Heart right ventricle (tissue), 16 donors: ENCODE data around the gene OMP. TPM values are rescaled to one million over a fixed set of nuclear protein-coding genes. Genes with fewer than 3 reads are reported as not detected.

Source experiments
- ATAC-seq, 8 donors: fragments of 200-7000 bp; cut with Tn5 transposase; one replicate each; pipeline ENCODE4 v1.9.1; 2020; ENCODE audit warnings: mild to moderate bottlenecking in 8 of 8, moderate library complexity in 8 of 8, moderate number of reproducible peaks in 1 of 8
- DNase-seq, 2 donors: peaks; one replicate each; pipeline ENCODE4 v3.0.0-alpha.2; 2020
- H3K27ac ChIP-seq, 10 donors: fragments of 200-600 bp; sonication (generic) in 2 of 10; one replicate each; pipeline versions ENCODE4 v1.5.0 to v1.8.0; 2020 to 2022; ENCODE audit warnings: mild to moderate bottlenecking in 3 of 10
- H3K27me3 ChIP-seq, 7 donors: fragments of 200-600 bp; one replicate each; pipeline ENCODE4 v1.8.0; 2021 to 2022; ENCODE audit warnings: mild to moderate bottlenecking in 2 of 7
- H3K36me3 ChIP-seq, 9 donors: fragments of 200-600 bp; sonication (generic) in 1 of 9; one replicate each; pipeline versions ENCODE4 v1.5.0 to v1.8.0; 2020 to 2022; ENCODE audit warnings: mild to moderate bottlenecking in 2 of 9
- H3K4me1 ChIP-seq, 9 donors: fragments of 200-600 bp; sonication (generic) in 1 of 9; one replicate each; pipeline versions ENCODE4 v1.5.0 to v1.8.0; 2020 to 2022; ENCODE audit warnings: mild to moderate bottlenecking in 4 of 9
- H3K4me3 ChIP-seq, 10 donors: fragments of 200-600 bp; sonication (generic) in 2 of 10; one replicate each; pipeline versions ENCODE4 v1.5.0 to v1.8.0; 2020 to 2022; ENCODE audit warnings: mild to moderate bottlenecking in 7 of 10, moderate library complexity in 2 of 10
- H3K9me3 ChIP-seq, 11 donors: fragments of 200-600 bp in 10 of 11; sonication (generic) in 2 of 11; one replicate each; pipeline versions ENCODE4 v1.5.0 to v1.8.0; 2013 to 2022; ENCODE audit warnings: mild to moderate bottlenecking in 2 of 11, control low read depth in 1 of 11, moderate library complexity in 1 of 11
- CTCF ChIP-seq, 9 donors: fragments of 200-600 bp; sonication (generic) in 2 of 9; IDR thresholded peaks; one replicate each; pipeline versions ENCODE4 v1.5.0 to v1.8.0; 2021 to 2022; ENCODE audit warnings: antibody characterized with exemption in 9 of 9, mild to moderate bottlenecking in 5 of 9, moderate library complexity in 1 of 9
- WGBS, 2 donors: extraction: QIAGEN DNeasy Blood & Tissue Kit; methylation state at CpG; one replicate each; pipeline ENCODE4 v1.1.7; 2013; ENCODE audit warnings: inconsistent platforms in 1 of 2; 5-methylcytosine and 5-hydroxymethylcytosine counted together
- intact Hi-C, 10 donors: fragments of 100-400 bp; cut with DNase I; formaldehyde crosslinking; loops; one replicate each; pipeline versions ENCODE4 v1.11.1 to v1.14.2; 2022
- polyA plus RNA-seq, 2 donors: library from polyadenylated mRNA; stranded (reverse); fragments of 200-250 nt; gene quantifications; one replicate each; pipeline ENCODE4 v1.2.3, GENCODE V29; 2013
- total RNA-seq, 10 donors: library from RNA; stranded (reverse); fragmentation: NEBNext Ultra II Directional in 3 of 10; extraction: Animal tissue kit (Norgen Biotek cat#: 25700) in 3 of 10; gene quantifications; one replicate each; pipeline versions ENCODE4 v1.2.1 to v1.2.4, GENCODE V29; 2021 to 2023
- donor health status: Arrhythmogenic right ventricular cardiomyopathy.
- donor health status: ischemic (EF 13 %, LVEDD 7.1; RV severe dilation, severe dysfunction).
- donor health status: healthy with polysubstance abuse.
- donor health status: DM: no; HTN: yes; CAD: no.
- donor health status: DM: no; HTN: no; CAD: no.
- donor health status: ischemic (EF 25% LVEDD 6.9; RV normal size, moderate dysfunction).
- donor health status: ischemic (EF 25% LVEDD 5.7; RV mildly dilated, moderate dysfunction).
- donor health status: healthy.
- donor health status: DM: yes; HTN: yes; CAD: no.
- donor health status: Ischemic cardiomyopathy.
- donor health status: ischemic (EF 35%, LVEDD 5.7; RV mildly dilated, moderate dysfunction).
- donor health status: nonischemic (EF 11% LVEDD 7.7; RV severe dilation, severe dysfunction).
- donor health status: DM: yes; HTN: yes; CAD: no.
- donor health status: PGD.
- donor health status: ischemic (EF 29% LVEDD 5.4; RV normal size, mild dysfunction).
- donor health status: nonischemic (EF 23%, LVEDD 6.1; RV moderate dilation, normal function).

Gene OMP
- total and polyA plus RNA-seq, 12 donors: 0.58 TPM; not detected in 11

GRCh38 chr11:77122576-77123212 lies 20.1 kb downstream of the OMP start:
- intact Hi-C loops: loop anchor here in 4 of 10 donors (10.0 kb wide), 3 partner anchors 78 to 432 kb away; no protein-coding TSS in a partner anchor
- Histone ChIP-seq H3K27ac (no peak overlapping the region), H3K27me3 (peaks cover 0 to 4% (median 0%) of the 10 kb centered on the region in 7 donors), H3K4me3 (no peak overlapping the region), H3K9me3 (no peaks in the 10 kb centered on the region), H3K36me3 (peaks cover 0 to 51% (median 0%) of the 10 kb centered on the region in 9 donors), H3K4me1 (peaks cover 0 to 11% (median 9%) of the 10 kb centered on the region in 9 donors)
- ATAC-seq (no peak), DNase-seq (no peak)
- WGBS, 2 donors: 90 to 93% methylated on average over 7 of the region's 7 CpGs
- TF ChIP-seq CTCF (IDR thresholded peaks at IDR 0.05): no peak

- intact Hi-C loops: loop anchor here in 4 of 10 donors (10.0 kb wide), 3 partner anchors 79 to 431 kb away; no protein-coding TSS in a partner anchor
- ATAC-seq (no peak), DNase-seq (no peak)
- H3K9me3 ChIP-seq: no peaks in the 10 kb centered on the region
- H3K27me3 ChIP-seq: peaks cover 0 to 9% (median 0%) of the 10 kb centered on the region in 7 donors
- H3K36me3 ChIP-seq: peaks cover 0 to 43% (median 0%) of the 10 kb centered on the region in 9 donors
- no peak overlapping the region for H3K27ac ChIP-seq
- H3K4me3 ChIP-seq: no peak overlapping the region
- no peak for TF ChIP-seq CTCF (IDR thresholded peaks at IDR 0.05)
- 93 to 94% methylated on average over 8 of the region's 8 CpGs for WGBS, 2 donors
- H3K4me1 ChIP-seq: peaks cover 0 to 20% (median 16%) of the 10 kb centered on the region in 9 donors
Measured at GRCh38 chr11:77123591-77123990, 21.0 kb downstream of the OMP start.

DNA sequence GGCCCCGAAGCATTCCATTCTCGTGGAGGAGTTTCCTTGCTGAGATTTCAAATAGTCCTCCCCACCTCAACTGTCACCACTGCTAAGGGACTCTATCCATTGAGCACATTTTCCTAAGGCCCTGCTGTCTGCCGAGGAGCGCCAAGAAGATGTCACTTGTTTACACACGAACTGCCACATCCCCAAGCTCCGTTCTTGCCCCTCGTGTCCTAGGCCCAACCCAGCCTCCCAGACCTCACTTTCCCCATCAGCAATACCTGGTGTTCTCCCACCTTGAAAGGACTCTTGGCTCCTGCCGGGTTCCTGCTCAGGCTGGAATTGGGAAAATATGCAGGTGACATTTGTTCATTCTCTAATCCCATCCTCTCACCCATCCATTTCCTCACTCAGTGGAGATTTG lies 21.4 kb downstream of the OMP start:
- Histone ChIP-seq H3K36me3 (peaks cover 0 to 39% (median 0%) of the 10 kb centered on the region in 9 donors), H3K4me3 (no peak overlapping the region), H3K27ac (no peak overlapping the region), H3K27me3 (peaks cover 0 to 9% (median 0%) of the 10 kb centered on the region in 7 donors), H3K9me3 (no peaks in the 10 kb centered on the region), H3K4me1 (peaks cover 0 to 21% (median 16%) of the 10 kb centered on the region in 9 donors)
- no peak for TF ChIP-seq CTCF (IDR thresholded peaks at IDR 0.05)
- intact Hi-C loops: loop anchor here in 4 of 10 donors (10.0 kb wide), 3 partner anchors 79 to 431 kb away; no protein-coding TSS in a partner anchor
- 84 to 87% methylated on average over 8 of the region's 8 CpGs for WGBS, 2 donors
- ATAC-seq (no peak), DNase-seq (no peak)

DNA sequence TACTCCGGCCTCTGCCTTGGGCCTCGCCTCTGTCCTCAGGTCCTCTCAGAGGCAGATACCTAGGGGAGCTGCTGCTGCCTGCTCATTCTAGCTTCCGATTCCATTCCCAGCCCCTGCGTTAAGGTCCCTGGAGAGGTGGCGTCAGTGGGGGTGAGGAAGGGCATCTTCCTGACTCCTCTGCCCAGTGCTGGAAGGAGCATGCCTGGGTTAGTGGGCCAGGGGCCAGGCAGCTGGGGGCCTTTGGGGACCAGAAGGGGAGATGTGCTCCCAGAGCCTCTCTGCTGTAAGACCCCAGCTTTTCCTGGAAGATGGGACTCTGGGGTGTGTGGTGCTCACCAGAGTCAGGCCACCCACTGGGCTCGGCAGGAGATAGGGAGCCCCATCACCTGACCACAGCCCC lies 21.8 kb downstream of the OMP start:
- Histone ChIP-seq H3K27ac (no peak overlapping the region), H3K36me3 (peaks cover 0 to 35% (median 0%) of the 10 kb centered on the region in 9 donors), H3K27me3 (peaks cover 0 to 9% (median 0%) of the 10 kb centered on the region in 7 donors), H3K9me3 (no peaks in the 10 kb centered on the region), H3K4me3 (no peak overlapping the region), H3K4me1 (peaks cover 0 to 21% (median 16%) of the 10 kb centered on the region in 9 donors)
- no peak for ATAC-seq
- intact Hi-C loops: loop anchor here in 4 of 10 donors (10.0 kb wide), 3 partner anchors 80 to 430 kb away; no protein-coding TSS in a partner anchor
- no peak for DNase-seq
- no peak for TF ChIP-seq CTCF (IDR thresholded peaks at IDR 0.05)
- WGBS, 2 donors: 83 to 85% methylated on average over 6 of the region's 6 CpGs
